Activated T-helper 1 cell treated with anti-CD3 and anti-CD28 coated beads, Interleukin-2, amount 50 U/mL, for 16 hours (primary cell): ENCODE results near the gene NOSTRIN.

Experiments
- DNase-seq, 2 donors: peaks; one replicate each; pipeline ENCODE4 v3.0.0-alpha.2; 2020; ENCODE audit warnings: low read depth in 1 of 2, low spot score in 1 of 2

Gene NOSTRIN

DNA sequence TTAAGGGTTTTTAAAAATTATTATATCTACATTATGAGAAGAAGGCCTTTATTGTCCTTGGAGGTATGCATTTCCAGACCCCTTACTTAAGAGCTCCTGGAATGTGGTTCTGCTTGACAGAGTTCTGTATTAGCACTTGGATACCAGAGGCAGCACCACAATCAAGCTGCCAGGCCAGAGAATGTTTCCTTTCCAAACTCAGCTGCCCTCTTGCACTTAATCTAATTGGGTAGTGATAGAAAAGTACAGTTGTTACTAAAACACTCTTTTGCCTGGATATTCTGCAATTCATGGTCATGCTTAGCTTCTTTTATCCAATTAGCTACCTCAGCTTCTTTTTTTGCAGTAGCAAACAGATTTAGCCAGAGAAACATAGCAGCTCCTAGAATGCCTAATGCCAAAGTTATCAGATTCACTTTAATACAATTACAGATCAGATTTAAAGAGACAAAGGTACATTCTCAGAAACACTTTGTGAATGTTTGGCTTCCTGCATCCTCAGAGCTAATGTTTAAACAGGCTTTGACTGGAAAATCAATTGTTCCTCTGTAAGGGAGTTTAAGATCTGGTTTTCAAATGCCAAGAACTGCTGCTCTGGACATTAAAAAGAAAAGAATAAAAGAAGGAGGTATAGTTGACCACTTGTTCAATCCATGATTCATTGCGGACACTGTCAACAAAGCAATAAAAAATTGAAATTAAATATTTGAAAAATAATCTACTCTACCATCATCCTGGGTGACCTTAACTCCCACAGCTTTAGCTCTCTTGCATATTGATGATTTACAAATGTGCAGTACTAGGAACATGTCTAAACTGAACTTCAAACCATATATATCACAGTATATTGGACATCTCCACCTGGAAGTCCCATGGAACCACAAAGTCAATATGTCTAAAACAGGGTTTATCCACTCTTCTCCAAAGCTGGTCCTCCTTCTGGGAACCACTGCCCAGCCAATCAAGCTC lies 12.8 kb downstream of the NOSTRIN start:
- no peak for DNase-seq

DNA sequence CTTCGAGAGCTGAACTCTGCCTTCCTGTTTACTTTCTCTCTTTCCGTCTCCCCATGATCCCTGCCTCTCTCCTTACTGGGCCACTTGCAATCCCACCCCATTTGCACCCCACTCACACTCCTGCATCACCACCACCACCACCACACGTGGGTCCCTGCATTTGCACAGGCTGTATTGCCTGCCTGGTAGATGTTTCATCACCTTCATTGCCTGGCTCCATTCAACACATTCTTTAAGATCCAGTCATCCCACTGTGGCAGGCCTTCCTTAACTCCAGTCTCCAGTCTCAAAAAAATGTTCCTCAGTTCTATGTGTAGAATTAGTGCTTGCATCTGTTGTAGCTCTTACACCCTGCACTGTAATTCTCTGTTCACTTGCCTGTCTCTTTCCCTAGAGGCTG lies 13.9 kb downstream of the NOSTRIN start:
- no peak for DNase-seq

GRCh38 chr2:168819050-168819715 lies 16.7 kb downstream of the NOSTRIN start:
- no peak for DNase-seq

- DNase-seq, result no peak
Observed at GRCh38 chr2:168819829-168820489, 17.5 kb downstream of the NOSTRIN start.

DNA sequence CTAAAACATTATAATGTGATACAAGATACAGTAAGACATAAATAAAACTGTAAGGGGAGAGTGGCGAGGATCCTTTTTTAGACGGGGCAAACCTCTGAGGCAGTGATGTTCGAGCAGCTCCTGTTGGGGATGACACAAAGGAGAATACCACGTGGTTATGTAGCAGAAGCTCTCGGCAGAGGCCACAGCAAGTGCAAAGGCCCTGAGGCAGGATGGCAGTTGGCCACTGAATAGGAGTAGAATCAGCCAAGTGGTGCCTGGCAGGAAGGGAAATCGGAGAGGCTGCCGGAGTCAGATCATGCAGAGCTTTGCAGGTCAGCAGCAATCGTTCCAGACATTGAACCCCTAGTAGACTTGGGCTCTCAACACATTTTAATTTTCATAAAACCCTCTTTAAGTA lies 19.1 kb downstream of the NOSTRIN start:
- no peak for DNase-seq

DNA sequence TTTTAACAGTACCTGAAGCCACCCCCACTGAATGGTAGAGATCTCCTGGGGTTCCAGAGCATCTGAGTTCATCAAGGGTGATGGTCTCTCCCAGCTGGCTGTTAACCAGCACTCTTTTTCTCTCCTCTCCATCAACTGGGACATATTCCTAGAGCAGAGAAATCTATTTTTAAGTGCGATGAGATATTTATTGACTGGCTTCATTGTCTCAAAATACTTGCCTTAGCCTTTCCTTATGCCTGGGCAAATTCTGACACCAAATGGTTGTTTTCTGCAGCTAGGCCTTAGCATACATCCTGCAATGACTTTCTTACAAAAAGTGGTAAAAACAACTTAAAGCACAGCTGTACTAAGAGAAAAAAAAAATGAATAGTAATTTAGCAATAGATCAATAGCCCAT lies 19.6 kb downstream of the NOSTRIN start:
- no peak for DNase-seq

GRCh38 chr2:168825126-168825525 lies 22.7 kb downstream of the NOSTRIN start:
- DNase-seq, result no peak

DNA sequence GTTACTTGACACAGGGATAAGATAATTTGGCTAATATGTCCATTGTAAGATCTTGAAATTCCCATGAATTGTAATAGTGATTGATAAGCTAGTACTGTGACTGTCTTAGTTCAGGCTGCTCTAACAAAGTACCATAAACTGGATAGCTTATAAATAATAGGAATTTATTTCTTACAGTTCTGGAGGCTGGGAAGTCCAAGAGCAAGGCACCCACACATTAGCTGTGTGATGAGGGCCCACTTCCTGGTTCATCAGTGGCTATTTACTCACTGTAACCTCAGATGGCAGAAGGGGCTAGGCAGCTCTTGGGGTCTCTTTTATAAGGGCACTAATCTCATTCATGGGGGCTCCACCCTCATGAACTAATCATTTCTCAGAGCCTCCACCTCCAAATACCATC lies 28.5 kb downstream of the NOSTRIN start:
- no peak for DNase-seq

DNA sequence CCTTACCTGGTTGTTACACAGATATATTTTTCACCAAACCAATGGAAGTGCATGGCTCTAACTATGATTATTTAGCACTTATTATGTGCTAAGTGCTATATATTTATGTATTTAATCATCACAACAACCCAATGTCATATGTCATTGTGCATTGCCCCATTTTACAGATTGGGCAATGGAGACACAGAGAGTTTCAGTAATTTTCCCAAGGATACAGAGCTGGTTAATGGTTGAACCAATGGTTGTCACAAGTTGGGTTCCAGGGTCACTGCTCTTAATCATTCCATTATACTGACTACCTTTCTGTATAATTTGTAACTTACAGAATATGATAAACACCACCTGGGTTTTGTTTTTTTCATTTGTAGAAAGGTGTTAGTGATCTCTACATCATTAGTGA lies 29.2 kb downstream of the NOSTRIN start:
- DNase-seq, result no peak

- DNase-seq, result no peak
Observed at GRCh38 chr2:168835969-168836368, 33.5 kb downstream of the NOSTRIN start.

DNA sequence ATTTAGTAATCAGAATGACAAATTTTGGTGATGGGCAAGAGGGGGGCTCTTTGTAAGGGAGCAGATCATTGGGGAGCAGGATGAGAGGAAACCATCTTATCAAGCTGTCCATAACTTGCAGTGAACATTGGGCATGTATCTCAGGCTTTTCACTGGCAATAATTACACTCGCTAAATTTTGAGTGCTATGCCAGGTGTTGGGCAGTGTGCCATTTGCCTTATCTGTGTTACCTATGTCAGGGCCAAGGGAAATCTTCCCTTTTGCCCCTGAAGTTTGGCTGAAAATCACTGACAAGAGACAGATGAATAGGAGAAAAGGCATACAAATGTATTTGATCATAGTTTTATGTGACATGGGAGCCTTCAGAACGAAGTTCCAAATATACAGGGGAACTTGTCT lies 39.0 kb downstream of the NOSTRIN start:
- no peak for DNase-seq

- DNase-seq, result no peak
Observed at GRCh38 chr2:168843253-168843652, 40.8 kb downstream of the NOSTRIN start.

- DNase-seq, result no peak
Observed at GRCh38 chr2:168848225-168848624, 45.8 kb downstream of the NOSTRIN start.

GRCh38 chr2:168849610-168850009 lies 47.2 kb downstream of the NOSTRIN start:
- no peak for DNase-seq

GRCh38 chr2:168850846-168851245 lies 48.4 kb downstream of the NOSTRIN start:
- DNase-seq, result no peak

GRCh38 chr2:168851674-168852320 lies 49.4 kb downstream of the NOSTRIN start:
- DNase-seq, result no peak

GRCh38 chr2:168852481-168852880 lies 50.0 kb downstream of the NOSTRIN start:
- no peak for DNase-seq

- no peak for DNase-seq
Observed at GRCh38 chr2:168853471-168853870, 51.0 kb downstream of the NOSTRIN start.

DNA sequence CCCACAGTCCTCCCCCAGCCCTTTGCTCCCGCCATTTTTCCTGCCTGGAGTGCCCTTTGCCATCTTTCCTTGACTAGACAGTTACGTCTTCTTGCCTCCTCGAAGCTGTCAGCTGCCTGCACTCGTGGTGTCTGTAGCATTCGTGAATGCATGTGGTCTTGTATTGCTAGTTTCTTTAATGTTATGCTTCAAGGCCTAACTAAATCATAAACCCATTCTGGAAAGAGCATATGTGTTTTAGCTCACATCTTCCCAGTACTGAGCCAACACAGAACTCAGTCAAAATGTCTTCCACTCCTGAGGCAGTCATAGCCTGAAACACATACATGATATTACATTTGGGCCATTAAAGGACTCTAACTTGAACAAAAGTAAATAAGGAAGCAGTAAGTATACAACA lies 52.2 kb downstream of the NOSTRIN start:
- DNase-seq, result no peak

GRCh38 chr2:168855601-168856000 lies 53.2 kb downstream of the NOSTRIN start:
- no peak for DNase-seq

GRCh38 chr2:168858146-168858545 lies 55.7 kb downstream of the NOSTRIN start:
- DNase-seq, result no peak
